WTC11 (cell line): ENCODE results near the gene UVRAG. TPM values are rescaled to one million over a fixed set of nuclear protein-coding genes. Genes with fewer than 3 reads are reported as not detected.

Experiments used
- ATAC-seq: fragments of 200-7000 bp; cut with Tn5 transposase; 2 replicates; pipeline ENCODE4 v1.10.0; 2021; ENCODE audit warnings: mild to moderate bottlenecking, moderate library complexity
- CTCF ChIA-PET: fragments of 300-600 bp; sonication (Branson Sonifier 250); formaldehyde crosslinking; loops from one replicate; lab custom pipeline; 2021; ENCODE audit warnings: antibody characterized with exemption; lab: Charles Lee
- POLR2A ChIA-PET: fragments of 350-600 bp; sonication (Branson Sonifier 250); formaldehyde crosslinking; loops from one replicate; lab custom pipeline; 2021; ENCODE audit warnings: antibody characterized with exemption; lab: Charles Lee
- DNase-seq: peaks from one replicate; pipeline ENCODE4 v3.0.0; 2021; ENCODE audit warnings: low spot score
- H3K27ac Mint-ChIP-seq: 2 replicates; pipeline ENCODE4 v1.8.0; 2021; ENCODE audit warnings: mixed read lengths
- H3K27me3 Mint-ChIP-seq: 2 replicates; pipeline ENCODE4 v1.8.0; 2021; ENCODE audit warnings: low read depth, mild to moderate bottlenecking, moderate library complexity, mixed read lengths
- H3K36me3 Mint-ChIP-seq: 2 replicates; pipeline ENCODE4 v1.8.0; 2021; ENCODE audit warnings: mixed read lengths
- H3K4me1 Mint-ChIP-seq: 2 replicates; pipeline ENCODE4 v1.8.0; 2022; ENCODE audit warnings: mixed read lengths
- H3K4me3 Mint-ChIP-seq: 2 replicates; pipeline ENCODE4 v1.8.0; 2021; ENCODE audit warnings: mild to moderate bottlenecking, moderate library complexity, mixed read lengths
- H3K9me3 Mint-ChIP-seq: 2 replicates; pipeline ENCODE4 v1.8.0; 2021; ENCODE audit warnings: mixed read lengths
- ATF1 ChIP-seq: sonication (generic); formaldehyde crosslinking; IDR thresholded peaks from 2 replicates; pipeline ENCODE4 v1.8.1; 2023; ENCODE audit warnings: mild to moderate bottlenecking, moderate library complexity, missing genetic modification reagents
- CDX4 ChIP-seq: fragments of 250-450 bp; sonication (Bioruptor Pico); IDR thresholded peaks from 2 replicates; pipeline ENCODE4 v1.9.0; 2021; ENCODE audit warnings: moderate library complexity, mild to moderate bottlenecking, inconsistent platforms, borderline replicate concordance
- CREM ChIP-seq: sonication (generic); formaldehyde crosslinking; IDR thresholded peaks from 2 replicates; pipeline ENCODE4 v1.8.1; 2022; ENCODE audit warnings: mild to moderate bottlenecking, missing genetic modification reagents, moderate library complexity
- CTCF ChIP-seq: fragments of 200-600 bp; IDR thresholded peaks from 2 replicates; pipeline ENCODE4 v1.8.0; 2022; ENCODE audit warnings: antibody characterized with exemption
- ELF4 ChIP-seq: sonication (generic); formaldehyde crosslinking; IDR thresholded peaks from 2 replicates; pipeline ENCODE4 v1.8.1; 2022; ENCODE audit warnings: low read depth, mild to moderate bottlenecking, moderate library complexity, missing genetic modification reagents
- FOXJ3 ChIP-seq: sonication (generic); formaldehyde crosslinking; IDR thresholded peaks from 2 replicates; pipeline ENCODE4 v1.9.0; 2021; ENCODE audit warnings: missing genetic modification reagents, mild to moderate bottlenecking, borderline replicate concordance
- FOXK1 ChIP-seq: sonication (generic); formaldehyde crosslinking; IDR thresholded peaks from 2 replicates; pipeline ENCODE4 v1.8.0; 2022; ENCODE audit warnings: mild to moderate bottlenecking, moderate library complexity, missing genetic modification reagents
- FOXP1 ChIP-seq: sonication (generic); formaldehyde crosslinking; IDR thresholded peaks from 2 replicates; pipeline ENCODE4 v1.8.0; 2022; ENCODE audit warnings: missing genetic modification reagents, mild to moderate bottlenecking, moderate library complexity, borderline replicate concordance
- HMGXB4 ChIP-seq: sonication (generic); formaldehyde crosslinking; IDR thresholded peaks from 2 replicates; pipeline ENCODE4 v1.8.1; 2023; ENCODE audit warnings: mild to moderate bottlenecking, moderate library complexity, missing genetic modification reagents
- IRF2 ChIP-seq: sonication (generic); formaldehyde crosslinking; IDR thresholded peaks from 2 replicates; pipeline ENCODE4 v1.8.0; 2022; ENCODE audit warnings: low read depth, missing genetic modification reagents, borderline replicate concordance
- MLX ChIP-seq: sonication (generic); formaldehyde crosslinking; IDR thresholded peaks from 2 replicates; pipeline ENCODE4 v1.8.1; 2023; ENCODE audit warnings: mild to moderate bottlenecking, missing genetic modification reagents, moderate library complexity
- NFE2L1 ChIP-seq: sonication (generic); formaldehyde crosslinking; IDR thresholded peaks from 2 replicates; pipeline ENCODE4 v1.8.1; 2023; ENCODE audit warnings: missing genetic modification reagents
- SOX15 ChIP-seq: fragments of 250-450 bp; sonication (Bioruptor Pico); IDR thresholded peaks from 2 replicates; pipeline ENCODE4 v1.9.0; 2021; ENCODE audit warnings: mild to moderate bottlenecking
- TCF7 ChIP-seq: sonication (generic); formaldehyde crosslinking; IDR thresholded peaks from 2 replicates; pipeline ENCODE4 v1.8.0; 2022; ENCODE audit warnings: mild to moderate bottlenecking, low read depth, missing genetic modification reagents, moderate library complexity
- USF2 ChIP-seq: sonication (generic); formaldehyde crosslinking; IDR thresholded peaks from 2 replicates; pipeline ENCODE4 v1.8.1; 2023; ENCODE audit warnings: mild to moderate bottlenecking, missing genetic modification reagents, moderate library complexity
- ZNF219 ChIP-seq: sonication (generic); formaldehyde crosslinking; IDR thresholded peaks from 2 replicates; pipeline ENCODE4 v1.8.0; 2023; ENCODE audit warnings: missing genetic modification reagents, mild to moderate bottlenecking, borderline replicate concordance
- ZNF232 ChIP-seq: sonication (generic); formaldehyde crosslinking; IDR thresholded peaks from 2 replicates; pipeline ENCODE4 v1.8.0; 2022; ENCODE audit warnings: mild to moderate bottlenecking, missing genetic modification reagents
- ZNF263 ChIP-seq: sonication (generic); formaldehyde crosslinking; IDR thresholded peaks from 2 replicates; pipeline ENCODE4 v1.8.1; 2022; ENCODE audit warnings: low read depth, mild to moderate bottlenecking, moderate library complexity, missing genetic modification reagents
- ZNF281 ChIP-seq: sonication (generic); formaldehyde crosslinking; IDR thresholded peaks from 2 replicates; pipeline ENCODE4 v1.8.0; 2023; ENCODE audit warnings: mild to moderate bottlenecking, missing genetic modification reagents
- ZNF396 ChIP-seq: fragments of 250-450 bp; sonication (Bioruptor Pico); IDR thresholded peaks from 2 replicates; pipeline ENCODE4 v1.8.0; 2021; ENCODE audit warnings: mild to moderate bottlenecking, moderate library complexity, borderline replicate concordance
- ZNF423 ChIP-seq: fragments of 250-450 bp; sonication (Bioruptor Pico); IDR thresholded peaks from 2 replicates; pipeline ENCODE4 v2.1.2; 2022; ENCODE audit warnings: mild to moderate bottlenecking, moderate library complexity
- ZNF425 ChIP-seq: fragments of 250-450 bp; sonication (Bioruptor Pico); conservative IDR thresholded peaks from 2 replicates; pipeline ENCODE4 v1.9.0; 2021; ENCODE audit warnings: mild to moderate bottlenecking
- ZNF512 ChIP-seq: sonication (generic); formaldehyde crosslinking; IDR thresholded peaks from 2 replicates; pipeline ENCODE4 v1.8.1; 2022; ENCODE audit warnings: missing genetic modification reagents, borderline replicate concordance
- total RNA-seq: library from RNA; stranded (reverse); gene quantifications from 3 replicates; pipeline ENCODE4 v1.2.3, GENCODE V29; 2021

Gene UVRAG
- total RNA-seq, 1 experiment from 2014 or later = 14.5 TPM

GRCh38 chr11:76005756-76006155 lies 190.7 kb downstream of the UVRAG start (continued):
- no peak for TF ChIP-seq ZNF281 (CRISPR knock-in tag)
- TF ChIP-seq CREM (CRISPR knock-in tag) = no peak
- TF ChIP-seq CTCF = no peak
- TF ChIP-seq FOXK1 (CRISPR knock-in tag) = no peak
- no peak for TF ChIP-seq FOXP1 (CRISPR knock-in tag)
- TF ChIP-seq ELF4 (CRISPR knock-in tag) = no peak
- TF ChIP-seq, all 79 proteins: peak for 0

- ChIA-PET CTCF (no interaction called here), POLR2A (no interaction called here)
- Mint-ChIP-seq H3K4me1 (no peaks in the 10 kb centered on the region), H3K36me3 (peaks cover 24% of the 10 kb centered on the region), H3K27ac (no peak overlapping the region), H3K4me3 (no peak overlapping the region), H3K27me3 (no peaks in the 10 kb centered on the region), H3K9me3 (no peaks in the 10 kb centered on the region)
- ATAC-seq (no peak), DNase-seq (no peak)
- TF ChIP-seq ZNF423 (no peak), ZNF232 (no peak), FOXJ3 (CRISPR knock-in tag) (no peak), ZNF425 (CRISPR knock-in tag) (no peak), ZNF263 (no peak), NFE2L1 (CRISPR knock-in tag) (no peak), ZNF512 (no peak), ELF4 (CRISPR knock-in tag) (no peak), USF2 (CRISPR knock-in tag) (no peak), TCF7 (no peak), ZNF396 (CRISPR knock-in tag) (no peak), CDX4 (CRISPR knock-in tag) (no peak), MLX (CRISPR knock-in tag) (no peak), ATF1 (no peak), ZNF219 (no peak), HMGXB4 (CRISPR knock-in tag) (no peak), SOX15 (CRISPR knock-in tag) (no peak), IRF2 (CRISPR knock-in tag) (no peak)
These were observed 192.2 kb downstream of the UVRAG start for GRCh38 chr11:76007166-76007565.
